ENCODE results near the gene KIAA1755. TPM values are rescaled to one million over a fixed set of nuclear protein-coding genes. Genes with fewer than 3 reads are reported as not detected.
"Not testable (repeated sequence)": the region's sequence is repeated elsewhere in the genome, so short reads cannot be mapped to it uniquely, and the experiment has no call there.

The KIAA1755 gene
- total RNA-seq, 1 donor from 2014 or later: 0.06 TPM

DNA sequence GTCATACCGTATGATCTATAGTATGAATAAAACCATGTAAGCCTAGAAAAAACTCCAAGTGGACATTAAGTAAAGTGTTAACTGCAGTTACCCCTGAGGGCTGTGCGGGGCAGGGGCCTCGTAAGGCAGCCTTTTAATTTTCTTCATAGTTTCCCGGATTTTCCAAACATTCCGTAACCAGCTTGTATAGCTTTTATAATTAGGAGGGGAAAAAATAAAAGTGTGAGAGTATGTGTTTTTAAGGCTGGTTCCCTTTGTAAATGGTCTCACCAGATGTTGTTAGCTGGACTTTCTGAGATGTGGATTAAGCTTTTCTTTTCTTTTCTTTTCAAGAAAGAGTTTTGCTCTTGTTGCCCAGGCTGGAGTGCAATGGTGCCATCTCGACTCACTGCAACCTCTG, 7.0 kb downstream of the KIAA1755 start:
- no peak for DNase-seq (ENCODE audit: low read depth)
- no peak for TF ChIP-seq CTCF (conservative IDR thresholded peaks at IDR 0.05; ENCODE audit: low read depth, low read length)
- H3K4me3 ChIP-seq (ENCODE audit: low read depth, low read length): no peak overlapping the region

DNA sequence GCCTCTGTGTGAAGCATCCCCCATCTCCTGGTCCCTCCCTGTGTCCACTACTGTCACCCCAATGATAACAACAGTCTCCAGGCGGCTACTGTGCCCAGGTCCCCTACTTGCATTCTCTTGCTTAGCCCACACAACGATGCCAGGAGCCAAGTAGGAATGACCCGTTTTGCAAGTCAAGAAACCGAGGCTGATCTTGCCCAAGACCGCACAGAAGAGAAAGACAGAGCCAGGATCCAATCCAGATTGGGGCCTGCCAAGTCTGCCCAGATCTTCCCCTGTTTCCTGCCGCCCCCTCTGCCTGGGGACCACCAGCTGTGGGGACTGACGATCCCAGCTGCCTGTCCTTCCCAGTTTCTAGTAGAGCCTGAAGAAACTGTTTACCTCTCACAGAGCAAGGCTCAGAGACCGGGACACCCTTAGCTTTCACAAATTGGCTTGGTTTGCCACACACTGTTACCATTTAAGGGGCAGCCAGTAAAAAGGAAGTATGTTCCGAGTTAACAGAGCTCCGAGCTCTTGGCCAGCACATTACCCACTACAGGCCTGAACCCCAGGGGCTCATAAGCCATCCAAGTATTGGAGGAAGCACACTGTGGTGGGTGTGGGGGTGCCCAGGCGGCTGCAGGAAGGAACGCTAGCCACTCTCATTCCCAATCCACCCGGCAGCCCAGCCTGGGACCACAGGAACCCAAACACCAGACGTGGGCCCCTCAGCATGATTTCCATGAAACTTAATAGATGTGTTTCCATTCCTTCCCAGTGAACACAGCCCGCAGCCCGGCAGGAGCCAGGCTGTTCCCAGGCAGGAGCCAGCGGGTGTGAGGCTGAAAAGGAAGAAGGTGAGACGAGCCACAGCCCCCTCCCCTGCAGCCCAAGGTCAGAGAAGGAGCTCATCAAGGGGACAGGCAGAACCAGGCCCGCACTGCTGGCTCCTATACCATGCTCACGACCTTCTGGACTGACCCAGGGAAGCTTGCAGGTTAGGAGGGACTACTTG, 7.9 kb downstream of the KIAA1755 start:
- no peak overlapping the region for H3K4me3 ChIP-seq (ENCODE audit: low read depth, low read length)
- TF ChIP-seq CTCF (conservative IDR thresholded peaks at IDR 0.05; ENCODE audit: low read depth, low read length): no peak
- no peak for DNase-seq (ENCODE audit: low read depth)

DNA sequence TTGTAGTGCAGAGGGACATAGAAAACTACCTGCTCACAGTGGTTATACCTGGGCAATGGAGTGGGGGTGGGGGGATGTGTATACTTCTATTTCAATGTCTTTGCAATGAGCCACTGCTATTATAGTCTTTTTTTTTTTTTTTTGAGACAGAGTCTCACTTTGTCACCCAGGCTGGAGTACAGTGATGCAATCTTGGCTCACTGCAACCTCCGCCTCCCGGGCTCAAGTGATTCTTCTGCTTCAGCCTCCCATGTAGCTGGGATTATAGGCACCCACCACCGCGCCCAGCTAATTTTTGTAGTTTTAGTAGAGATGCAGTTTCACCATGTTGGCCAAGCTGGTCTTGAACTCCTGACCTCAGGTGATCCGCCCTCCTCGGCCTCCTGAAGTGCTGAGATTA, 9.1 kb downstream of the KIAA1755 start:
- not testable (repeated sequence) for H3K4me3 ChIP-seq (ENCODE audit: low read depth, low read length); DNase-seq (ENCODE audit: low read depth)

DNA sequence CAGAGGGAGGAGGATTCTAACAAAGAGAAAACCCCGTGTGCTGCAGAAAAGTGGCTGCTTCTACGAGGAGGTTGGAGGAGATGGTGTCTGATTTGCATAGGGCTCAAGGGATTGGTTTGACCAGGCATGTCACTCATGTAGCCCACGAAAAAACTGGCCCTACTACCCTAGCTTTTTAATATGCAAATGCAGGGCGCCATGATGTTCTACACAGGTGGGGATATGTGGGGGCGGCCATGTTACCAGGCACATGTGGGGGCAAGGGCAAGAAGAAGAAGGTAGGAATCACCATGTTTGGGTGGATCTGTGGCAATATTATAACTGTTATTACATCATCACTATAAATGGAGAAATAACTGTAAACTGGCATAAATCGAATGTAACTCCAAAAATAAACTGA, 9.9 kb downstream of the KIAA1755 start:
- DNase-seq (ENCODE audit: low read depth): no peak
- no peak overlapping the region for H3K4me3 ChIP-seq (ENCODE audit: low read depth, low read length)
- TF ChIP-seq CTCF (conservative IDR thresholded peaks at IDR 0.05; ENCODE audit: low read depth, low read length): no peak

DNA sequence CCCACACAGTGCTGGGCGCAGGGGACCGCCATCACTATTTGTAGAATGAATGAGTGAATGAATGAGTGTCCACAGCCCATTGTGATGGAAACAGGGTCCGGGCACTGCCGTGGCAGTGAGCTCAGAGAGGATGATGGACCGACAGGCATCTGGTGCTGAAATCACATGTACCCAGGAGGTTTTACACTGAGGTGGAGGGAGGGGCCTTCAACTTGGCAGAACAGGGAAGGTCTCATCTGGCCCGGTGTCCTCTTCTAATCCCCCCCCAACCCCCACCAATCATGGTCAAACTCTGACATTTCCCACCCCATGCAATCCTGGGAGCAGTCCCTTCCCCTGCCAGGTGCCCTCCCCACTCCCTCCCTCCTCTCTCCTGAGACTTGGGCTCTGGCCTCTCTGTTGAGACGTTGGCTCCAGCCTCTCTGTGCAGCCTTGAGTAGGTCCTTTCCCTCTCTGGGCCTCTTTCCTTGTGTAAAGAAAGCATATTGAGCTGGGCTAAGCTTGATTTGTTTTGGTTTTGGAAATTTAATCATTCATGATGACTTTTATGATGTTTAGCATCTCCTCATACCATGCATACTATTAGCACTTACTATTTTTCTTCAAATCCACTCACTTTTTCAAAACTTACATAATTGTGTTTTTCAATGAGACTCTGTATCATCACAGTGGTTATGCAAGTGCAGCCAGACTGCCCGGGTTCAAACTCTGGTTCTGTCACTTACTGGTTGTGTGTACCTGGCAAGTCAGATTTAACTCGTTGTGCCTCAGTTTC, 10.8 kb downstream of the KIAA1755 start:
- no peak overlapping the region for H3K4me3 ChIP-seq (ENCODE audit: low read depth, low read length)
- no peak for TF ChIP-seq CTCF (conservative IDR thresholded peaks at IDR 0.05; ENCODE audit: low read depth, low read length)
- DNase-seq (ENCODE audit: low read depth): no peak

DNA sequence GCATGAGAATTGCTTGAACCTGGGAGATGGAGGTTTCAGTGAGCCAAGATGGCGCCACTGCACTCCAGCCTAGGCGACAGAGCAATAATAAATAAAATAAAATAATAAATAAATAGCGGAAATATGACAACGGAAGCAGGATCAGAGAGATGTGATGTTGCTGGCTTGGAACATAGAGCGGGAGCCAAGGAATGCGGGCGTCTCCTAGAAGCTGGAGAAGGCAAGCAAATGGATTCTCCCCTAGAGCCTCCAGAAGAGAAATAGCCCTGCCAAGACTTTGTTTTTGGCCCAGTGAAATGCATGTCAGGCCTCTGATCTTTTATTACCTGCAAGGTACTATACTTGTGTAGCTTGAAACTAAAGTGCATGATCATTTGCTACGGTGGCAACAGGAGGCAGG, 12.4 kb downstream of the KIAA1755 start:
- TF ChIP-seq CTCF (conservative IDR thresholded peaks at IDR 0.05; ENCODE audit: low read depth, low read length): no peak
- H3K4me3 ChIP-seq (ENCODE audit: low read depth, low read length): no peak overlapping the region
- no peak for DNase-seq (ENCODE audit: low read depth)

DNA sequence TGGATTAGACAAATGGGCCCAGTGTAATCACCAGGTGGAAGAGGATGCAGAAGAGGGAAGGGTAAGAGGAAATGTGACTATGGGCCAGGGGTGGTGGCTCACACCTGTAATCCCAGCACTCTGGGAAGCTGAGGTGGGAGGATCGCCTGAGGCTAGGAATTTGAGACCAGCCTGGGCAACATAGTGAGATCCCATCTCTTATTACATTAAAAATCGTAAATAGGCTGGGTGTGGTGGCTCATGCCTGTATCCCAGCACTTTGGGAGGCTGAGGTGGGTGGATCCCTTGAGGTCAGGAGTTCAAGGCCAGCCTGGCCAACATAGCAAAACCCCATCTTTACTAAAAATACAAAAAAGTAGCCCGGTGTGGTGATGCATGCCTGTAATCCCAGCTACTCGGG, 12.8 kb downstream of the KIAA1755 start:
- not testable (repeated sequence) for H3K4me3 ChIP-seq (ENCODE audit: low read depth, low read length); DNase-seq (ENCODE audit: low read depth)
